ENCODE results near the gene TLX3.

The TLX3 gene

GRCh38 chr5:171306166-171306565, 2.9 kb upstream of the TLX3 start:
- Histone ChIP-seq H3K4me3 (ENCODE audit: low read depth, low read length) (no peak overlapping the region), H3K4me1 (ENCODE audit: control insufficient read depth, insufficient read depth, low read length, unreplicated experiment) (no peaks in the 10 kb centered on the region), H3K36me3 (ENCODE audit: insufficient read depth, low read length) (no peaks in the 10 kb centered on the region), H3K79me2 (ENCODE audit: control insufficient read depth, insufficient read depth, low read length, unreplicated experiment) (no peaks in the 10 kb centered on the region), H3K27me3 (ENCODE audit: insufficient read depth, low read length) (peaks cover 71% of the 10 kb centered on the region), H2AFZ (ENCODE audit: low read length, unreplicated experiment) (no peak overlapping the region), H3K27ac (ENCODE audit: low read depth, low read length) (no peak overlapping the region)

- Histone ChIP-seq H3K4me3 (ENCODE audit: low read depth, low read length) (no peak overlapping the region), H3K4me1 (ENCODE audit: control insufficient read depth, insufficient read depth, low read length, unreplicated experiment) (no peaks in the 10 kb centered on the region), H3K79me2 (ENCODE audit: control insufficient read depth, insufficient read depth, low read length, unreplicated experiment) (no peaks in the 10 kb centered on the region), H3K27me3 (ENCODE audit: insufficient read depth, low read length) (peaks cover 78% of the 10 kb centered on the region), H3K36me3 (ENCODE audit: insufficient read depth, low read length) (no peaks in the 10 kb centered on the region), H3K27ac (ENCODE audit: low read depth, low read length) (no peak overlapping the region), H2AFZ (ENCODE audit: low read length, unreplicated experiment) (no peak overlapping the region)
Observed at GRCh38 chr5:171306781-171307591, 2.1 kb upstream of the TLX3 start.

GRCh38 chr5:171307789-171308452, 1.1 kb upstream of the TLX3 start:
- Histone ChIP-seq H3K36me3 (ENCODE audit: insufficient read depth, low read length) (no peaks in the 10 kb centered on the region), H3K79me2 (ENCODE audit: control insufficient read depth, insufficient read depth, low read length, unreplicated experiment) (no peaks in the 10 kb centered on the region), H3K27me3 (ENCODE audit: insufficient read depth, low read length) (peaks cover 87% of the 10 kb centered on the region), H3K4me1 (ENCODE audit: control insufficient read depth, insufficient read depth, low read length, unreplicated experiment) (peaks cover 3% of the 10 kb centered on the region), H3K4me3 (ENCODE audit: low read depth, low read length) (no peak overlapping the region), H2AFZ (ENCODE audit: low read length, unreplicated experiment) (no peak overlapping the region), H3K27ac (ENCODE audit: low read depth, low read length) (no peak overlapping the region)

- Histone ChIP-seq H3K4me3 (ENCODE audit: low read depth, low read length) (no peak overlapping the region), H3K27me3 (ENCODE audit: insufficient read depth, low read length) (peaks cover 97% of the 10 kb centered on the region), H3K36me3 (ENCODE audit: insufficient read depth, low read length) (no peaks in the 10 kb centered on the region), H3K79me2 (ENCODE audit: control insufficient read depth, insufficient read depth, low read length, unreplicated experiment) (no peaks in the 10 kb centered on the region), H3K4me1 (ENCODE audit: control insufficient read depth, insufficient read depth, low read length, unreplicated experiment) (peaks cover 3% of the 10 kb centered on the region), H3K27ac (ENCODE audit: low read depth, low read length) (no peak overlapping the region), H2AFZ (ENCODE audit: low read length, unreplicated experiment) (no peak overlapping the region)
Observed at GRCh38 chr5:171309276-171310211, 496 bp downstream of the TLX3 start.

GRCh38 chr5:171310212-171310818, 1.3 kb downstream of the TLX3 start:
- Histone ChIP-seq H3K27me3 (ENCODE audit: insufficient read depth, low read length) (peaks cover 97% of the 10 kb centered on the region), H3K36me3 (ENCODE audit: insufficient read depth, low read length) (no peaks in the 10 kb centered on the region), H3K4me1 (ENCODE audit: control insufficient read depth, insufficient read depth, low read length, unreplicated experiment) (peaks cover 3% of the 10 kb centered on the region), H2AFZ (ENCODE audit: low read length, unreplicated experiment) (no peak overlapping the region), H3K79me2 (ENCODE audit: control insufficient read depth, insufficient read depth, low read length, unreplicated experiment) (no peaks in the 10 kb centered on the region), H3K4me3 (ENCODE audit: low read depth, low read length) (no peak overlapping the region), H3K27ac (ENCODE audit: low read depth, low read length) (no peak overlapping the region)

- no peak overlapping the region for H3K27ac ChIP-seq (ENCODE audit: low read depth, low read length)
- H2AFZ ChIP-seq (ENCODE audit: low read length, unreplicated experiment): no peak overlapping the region
- H3K36me3 ChIP-seq (ENCODE audit: insufficient read depth, low read length): no peaks in the 10 kb centered on the region
- no peaks in the 10 kb centered on the region for H3K79me2 ChIP-seq (ENCODE audit: control insufficient read depth, insufficient read depth, low read length, unreplicated experiment)
- H3K4me3 ChIP-seq (ENCODE audit: low read depth, low read length): no peak overlapping the region
- H3K4me1 ChIP-seq (ENCODE audit: control insufficient read depth, insufficient read depth, low read length, unreplicated experiment): peaks cover 3% of the 10 kb centered on the region
- peaks cover 97% of the 10 kb centered on the region for H3K27me3 ChIP-seq (ENCODE audit: insufficient read depth, low read length)
Observed at GRCh38 chr5:171310819-171311321, 1.8 kb downstream of the TLX3 start.

GRCh38 chr5:171311322-171312077, 2.5 kb downstream of the TLX3 start:
- Histone ChIP-seq H3K4me3 (ENCODE audit: low read depth, low read length) (peak overlapping the region; percentile 31; the same call in 1 of the 2 replicates), H3K79me2 (ENCODE audit: control insufficient read depth, insufficient read depth, low read length, unreplicated experiment) (no peaks in the 10 kb centered on the region), H3K4me1 (ENCODE audit: control insufficient read depth, insufficient read depth, low read length, unreplicated experiment) (peaks cover 3% of the 10 kb centered on the region), H3K27me3 (ENCODE audit: insufficient read depth, low read length) (peaks cover 97% of the 10 kb centered on the region), H2AFZ (ENCODE audit: low read length, unreplicated experiment) (no peak overlapping the region), H3K27ac (ENCODE audit: low read depth, low read length) (no peak overlapping the region), H3K36me3 (ENCODE audit: insufficient read depth, low read length) (no peaks in the 10 kb centered on the region)

- no peaks in the 10 kb centered on the region for H3K36me3 ChIP-seq (ENCODE audit: insufficient read depth, low read length)
- H3K27me3 ChIP-seq (ENCODE audit: insufficient read depth, low read length): peaks cover 97% of the 10 kb centered on the region
- H3K79me2 ChIP-seq (ENCODE audit: control insufficient read depth, insufficient read depth, low read length, unreplicated experiment): no peaks in the 10 kb centered on the region
- no peak overlapping the region for H2AFZ ChIP-seq (ENCODE audit: low read length, unreplicated experiment)
- peak overlapping the region; percentile 41 for H3K4me3 ChIP-seq (ENCODE audit: low read depth, low read length)
- no peak overlapping the region for H3K27ac ChIP-seq (ENCODE audit: low read depth, low read length)
- H3K4me1 ChIP-seq (ENCODE audit: control insufficient read depth, insufficient read depth, low read length, unreplicated experiment): peaks cover 3% of the 10 kb centered on the region
Observed at GRCh38 chr5:171312129-171312974, 3.3 kb downstream of the TLX3 start.
